Fibroblast of peridontal ligament (primary cell): Measurements from ENCODE around the gene TMEM170A.
A peak's percentile ranks its signal among the peaks of the same experiment; 100 is the strongest.
"Not testable (repeated sequence)": the region's sequence is repeated elsewhere in the genome, so short reads cannot be mapped to it uniquely, and the experiment has no call there.

Source experiments
- DNase-seq: peaks from one replicate; pipeline ENCODE4 v3.0.0-alpha.2; 2010; ENCODE audit errors: extremely low read depth

TMEM170A gene

GRCh38 chr16:75464122-75464918 lies at the start of gene TMEM170A:
TMEM170A (minus strand) TSS chr16:75464689; CDS start chr16:75464600, 89 bp downstream.
- DNase-seq, result peak; percentile 98

DNA sequence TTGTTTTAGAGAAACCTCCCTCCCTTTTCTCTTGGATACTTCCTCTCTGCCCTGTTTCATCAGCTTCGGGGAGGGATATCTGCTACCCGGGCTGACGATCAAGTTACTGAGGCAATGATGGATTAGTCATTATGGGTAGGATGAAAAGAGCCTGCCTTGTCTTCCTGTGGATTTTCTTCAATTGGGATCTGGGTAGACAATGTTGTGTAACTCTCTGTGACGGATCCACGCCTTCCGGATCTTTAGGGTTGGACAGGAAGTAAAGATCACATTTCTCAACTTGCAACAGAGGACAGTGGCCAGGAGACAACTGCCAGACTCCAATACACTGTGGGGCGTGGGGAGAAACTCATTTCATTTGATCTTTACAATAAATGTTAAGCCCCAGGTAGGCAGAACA lies 42.1 kb upstream of the TMEM170A start:
- peak; percentile 96 for DNase-seq

GRCh38 chr16:75506107-75506506 lies 41.6 kb upstream of the TMEM170A start:
- peak; percentile 24 for DNase-seq

- DNase-seq, result no peak
Observed at GRCh38 chr16:75503801-75504200, 39.3 kb upstream of the TMEM170A start.

- DNase-seq, result no peak
Observed at GRCh38 chr16:75502916-75503605, 38.6 kb upstream of the TMEM170A start.

GRCh38 chr16:75501820-75502219 lies 37.3 kb upstream of the TMEM170A start:
- DNase-seq, result peak; percentile 74

GRCh38 chr16:75501359-75501758 lies 36.9 kb upstream of the TMEM170A start:
- DNase-seq, result no peak

DNA sequence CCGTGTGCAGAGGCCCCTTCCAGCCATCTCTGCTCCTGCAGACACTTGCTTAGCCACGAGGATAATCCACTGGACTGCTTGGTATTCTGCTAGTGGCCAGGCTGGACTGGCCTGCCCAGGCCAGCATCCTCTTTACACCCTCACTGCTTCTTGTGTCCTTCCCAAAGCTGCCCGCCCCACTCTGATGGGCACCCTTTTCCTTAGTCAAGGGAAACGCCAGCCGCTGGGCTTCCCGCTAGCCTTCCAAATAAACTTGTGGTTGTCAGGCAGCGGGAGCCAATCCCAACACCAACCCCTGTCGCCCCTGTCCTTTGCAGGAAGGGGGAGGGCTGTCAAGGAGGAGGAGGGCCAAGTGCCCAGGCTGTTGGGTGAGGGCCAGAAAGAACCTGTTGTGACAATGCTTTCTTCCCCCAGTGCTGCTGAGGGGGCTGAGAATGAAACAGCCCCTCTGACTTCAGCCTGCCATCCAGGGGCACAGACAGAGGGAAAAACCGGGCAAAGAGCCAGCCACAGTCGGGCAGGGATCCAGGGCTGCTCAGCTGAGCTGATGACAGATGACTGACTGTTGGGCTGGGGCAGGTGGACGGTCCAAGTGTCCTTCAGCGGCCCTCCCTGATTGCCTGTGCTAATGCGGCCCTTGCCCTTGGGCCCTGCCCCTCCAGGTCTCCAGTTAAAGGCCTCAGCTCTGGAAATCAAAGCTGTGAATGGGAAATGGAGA lies 34.3 kb upstream of the TMEM170A start:
- not testable (repeated sequence) for DNase-seq

- DNase-seq, result no peak
Observed at GRCh38 chr16:75497558-75497957, 33.1 kb upstream of the TMEM170A start.

DNA sequence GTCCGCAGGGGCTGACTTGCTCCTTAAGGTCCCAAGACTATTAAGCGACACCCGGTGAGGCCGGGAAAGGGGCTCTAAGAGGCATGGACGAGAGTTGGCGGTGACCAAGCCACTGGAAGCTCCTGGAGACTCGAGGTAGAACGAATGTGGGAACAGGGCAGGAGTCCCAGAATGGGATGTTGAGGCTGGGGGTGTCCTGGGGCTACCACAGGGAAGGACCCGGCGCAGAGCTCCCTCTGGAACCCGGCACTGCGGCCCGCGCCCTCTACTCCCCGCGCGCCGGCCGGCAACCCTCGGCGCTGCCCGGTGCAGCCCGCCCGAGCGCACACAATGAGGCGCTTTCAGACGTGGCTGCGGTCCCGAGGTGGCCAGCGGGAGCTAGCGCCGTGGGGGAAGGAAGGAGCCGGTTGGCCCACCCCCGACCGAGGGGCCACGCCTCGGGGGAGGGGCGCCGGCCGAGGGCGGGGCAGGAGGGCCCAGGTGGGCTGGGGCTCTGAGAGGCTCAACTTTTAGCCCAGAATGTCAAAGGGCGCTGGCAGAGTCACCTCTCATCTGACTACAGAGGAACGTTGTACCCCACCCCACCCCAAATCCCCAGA lies 30.7 kb upstream of the TMEM170A start, which contains the start of gene CHST6:
Gene CHST6, minus strand, starts transcription at position 366 of the 599 bp plus-strand sequence. CDS start 15,613 bp downstream, outside the sequence.
- no peak for DNase-seq

DNA sequence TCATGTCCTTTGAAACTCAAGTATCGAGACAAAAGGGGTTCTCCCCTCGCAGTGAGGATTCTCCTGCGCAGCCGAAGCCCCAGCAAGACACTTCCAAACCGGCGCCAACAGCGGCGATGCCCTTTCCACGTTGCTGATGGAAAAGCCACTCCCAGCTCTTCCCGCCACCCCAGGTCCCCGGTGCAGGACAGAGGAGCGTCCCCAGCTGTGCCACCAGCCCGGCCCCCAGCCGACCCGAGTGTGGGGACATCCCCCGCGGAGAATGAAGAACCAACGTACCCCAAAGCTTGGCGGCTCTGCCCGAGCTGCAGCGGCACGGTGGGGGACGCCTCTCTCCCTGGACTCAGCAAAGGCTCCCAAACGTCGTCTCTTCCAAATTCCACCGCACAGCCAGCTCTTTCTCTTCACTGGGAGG lies 30.2 kb upstream of the TMEM170A start:
- DNase-seq, result no peak

DNA sequence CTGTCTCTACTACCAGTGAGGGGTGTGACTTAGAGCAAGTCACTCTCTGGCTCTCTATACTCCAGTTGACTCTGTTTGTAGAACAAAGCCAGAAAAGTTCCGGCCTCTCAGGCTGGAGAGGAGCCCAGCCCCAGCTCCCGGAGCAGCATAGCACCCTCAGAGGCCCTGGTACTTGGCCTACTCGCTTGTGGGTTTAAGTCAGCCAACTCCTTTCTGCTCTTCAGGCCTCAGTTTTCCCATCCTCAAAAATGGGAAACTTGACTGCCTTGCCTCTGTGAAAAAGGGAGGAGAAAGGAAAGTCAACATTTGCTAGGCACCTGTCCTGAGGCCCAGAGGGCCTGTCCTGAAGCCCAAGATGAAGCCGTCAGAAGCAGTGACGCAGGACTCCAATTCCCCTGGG lies 29.7 kb upstream of the TMEM170A start:
- DNase-seq, result no peak

DNA sequence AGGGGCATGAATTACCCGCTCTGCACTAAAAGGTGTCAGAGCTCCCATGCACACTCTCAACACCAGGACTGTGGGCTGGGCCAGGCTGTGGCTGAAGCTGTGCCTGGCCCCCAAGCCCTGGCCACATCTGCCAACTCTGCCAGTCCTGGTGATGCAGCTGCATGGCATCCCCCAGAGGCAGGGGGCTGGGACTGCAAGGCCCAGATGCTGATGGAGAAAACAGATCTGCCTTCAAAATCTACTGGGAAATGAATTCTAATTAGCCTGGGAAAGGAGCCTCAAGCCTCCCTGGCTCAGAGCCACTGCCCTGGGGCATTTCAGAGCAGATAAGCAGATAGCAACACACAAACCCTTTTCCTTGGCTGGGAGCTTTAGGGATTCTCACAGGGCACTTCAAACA lies 27.4 kb upstream of the TMEM170A start:
- peak; percentile 30 for DNase-seq

- no peak for DNase-seq
Observed at GRCh38 chr16:75488322-75488721, 23.8 kb upstream of the TMEM170A start.

GRCh38 chr16:75486676-75487313 lies 22.3 kb upstream of the TMEM170A start:
- no peak for DNase-seq

- DNase-seq, result no peak
Observed at GRCh38 chr16:75486014-75486675, 21.7 kb upstream of the TMEM170A start.

- DNase-seq, result no peak
Observed at GRCh38 chr16:75485230-75486013, 20.9 kb upstream of the TMEM170A start.

- no peak for DNase-seq
Observed at GRCh38 chr16:75483222-75483621, 18.7 kb upstream of the TMEM170A start.

DNA sequence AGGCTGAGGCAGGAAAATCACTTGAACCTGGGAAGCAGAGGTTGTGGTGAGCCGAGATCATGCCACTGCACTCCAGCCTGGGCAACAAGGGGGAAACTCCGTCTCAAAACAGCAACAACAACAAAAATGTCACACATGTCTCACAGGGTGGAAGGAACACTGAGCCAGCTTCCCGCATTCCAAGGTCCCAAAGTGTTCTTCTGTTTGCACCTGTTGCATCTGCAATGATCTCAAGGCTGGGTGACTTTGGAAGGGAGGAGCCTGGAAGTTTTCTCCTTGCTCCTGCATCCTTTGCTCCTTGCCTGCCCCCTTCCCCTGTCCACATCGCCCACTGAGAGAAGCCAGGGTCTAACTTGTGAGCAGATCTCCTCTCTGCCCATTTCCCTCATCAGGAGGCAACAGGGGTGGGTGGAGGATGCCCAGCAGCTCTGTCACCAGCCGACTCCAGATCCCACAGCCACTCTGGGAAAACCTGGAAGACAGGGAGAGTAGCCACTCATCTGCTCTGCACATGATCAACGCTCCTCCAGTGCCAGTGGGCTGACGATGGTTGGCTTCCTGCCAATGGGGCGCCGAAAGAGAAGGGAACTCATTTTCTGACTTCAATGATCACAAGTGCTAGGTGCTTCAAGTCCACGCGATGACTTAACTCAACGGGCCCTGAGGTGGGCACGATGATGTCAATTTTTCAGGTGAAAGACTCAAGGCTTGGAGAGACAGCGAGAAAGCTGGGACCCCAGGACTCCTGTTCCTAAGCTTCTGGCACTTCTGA lies 18.1 kb upstream of the TMEM170A start:
- DNase-seq, result no peak
